Central memory CD4-positive, alpha-beta T cell (primary cell): ENCODE results near the gene TBC1D5.
"Not testable (repeated sequence)": the region's sequence is repeated elsewhere in the genome, so short reads cannot be mapped to it uniquely, and the experiment has no call there.

Experiments used
- DNase-seq: peaks from one replicate; pipeline ENCODE4 v3.0.0; 2022

Gene TBC1D5

GRCh38 chr3:17747890-17748247 lies 5.4 kb upstream of the TBC1D5 start:
- DNase-seq, result no peak

GRCh38 chr3:17747174-17747889 lies 4.9 kb upstream of the TBC1D5 start:
- DNase-seq, result no peak

- DNase-seq, result no peak
Observed at GRCh38 chr3:17745894-17746293, 3.5 kb upstream of the TBC1D5 start.

DNA sequence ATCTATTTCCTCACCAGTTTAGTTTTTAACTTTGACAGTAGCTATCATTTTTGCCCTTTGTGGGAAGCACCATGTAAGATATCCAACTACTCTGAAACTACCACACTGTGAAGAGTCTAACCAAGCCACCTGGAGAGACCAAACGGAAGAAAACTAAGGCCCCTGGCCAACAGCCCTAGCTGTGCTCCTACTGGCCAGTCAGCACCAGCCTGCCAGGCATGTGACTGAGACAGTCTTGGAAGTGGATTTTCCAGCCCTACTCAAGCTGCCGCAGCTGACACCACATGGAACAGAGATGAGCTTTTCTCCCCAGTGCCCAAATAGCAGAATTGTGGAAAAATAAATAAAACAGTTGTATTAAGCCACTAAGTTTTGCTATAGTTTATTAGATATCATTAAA lies 2.9 kb upstream of the TBC1D5 start:
- DNase-seq, result no peak

DNA sequence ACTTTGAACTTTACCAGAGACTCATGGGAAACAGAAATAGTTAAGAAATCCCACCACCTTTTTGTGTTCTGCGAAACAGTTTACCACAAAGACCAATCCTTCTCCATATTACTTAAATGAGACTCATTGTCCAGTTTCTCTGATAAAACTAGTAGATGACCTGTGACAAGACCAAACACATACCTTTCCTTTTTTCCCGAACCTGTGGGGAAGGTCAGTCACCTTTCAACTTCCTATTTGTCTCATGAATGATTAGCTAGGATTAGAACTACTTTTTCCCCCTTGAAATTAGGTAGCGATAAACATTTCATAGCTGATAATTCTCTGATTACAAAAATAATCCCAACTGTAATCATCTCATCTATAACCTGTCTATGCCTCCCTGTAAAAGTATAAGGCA lies 2.3 kb upstream of the TBC1D5 start:
- no peak for DNase-seq

GRCh38 chr3:17743658-17743995 lies 1.2 kb upstream of the TBC1D5 start:
- DNase-seq, result no peak

- no peak for DNase-seq
Observed at GRCh38 chr3:17742880-17743657, 638 bp upstream of the TBC1D5 start.

- no peak for DNase-seq
Observed at GRCh38 chr3:17741621-17742101, 770 bp downstream of the TBC1D5 start.

- DNase-seq, result no peak
Observed at GRCh38 chr3:17740721-17741141, 1.7 kb downstream of the TBC1D5 start.

- DNase-seq, result no peak
Observed at GRCh38 chr3:17738921-17739320, 3.5 kb downstream of the TBC1D5 start.

DNA sequence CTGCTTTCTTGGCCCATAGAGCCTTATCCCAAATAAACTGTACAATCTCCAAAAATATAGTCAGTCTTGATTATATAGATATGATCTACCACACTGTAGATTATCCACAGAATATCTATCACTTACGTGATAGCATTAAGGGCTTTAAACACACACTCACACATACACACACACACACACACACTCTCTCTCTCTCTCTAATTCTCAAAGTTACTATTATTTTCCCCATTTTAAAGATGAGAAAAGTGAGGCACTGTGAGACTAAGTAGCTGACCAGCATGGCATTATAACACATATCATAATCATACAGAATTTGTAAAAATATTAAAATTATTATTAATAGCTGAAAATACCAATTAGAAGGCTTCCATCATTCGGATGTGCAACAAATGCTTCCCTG lies 4.2 kb downstream of the TBC1D5 start:
- no peak for DNase-seq

DNA sequence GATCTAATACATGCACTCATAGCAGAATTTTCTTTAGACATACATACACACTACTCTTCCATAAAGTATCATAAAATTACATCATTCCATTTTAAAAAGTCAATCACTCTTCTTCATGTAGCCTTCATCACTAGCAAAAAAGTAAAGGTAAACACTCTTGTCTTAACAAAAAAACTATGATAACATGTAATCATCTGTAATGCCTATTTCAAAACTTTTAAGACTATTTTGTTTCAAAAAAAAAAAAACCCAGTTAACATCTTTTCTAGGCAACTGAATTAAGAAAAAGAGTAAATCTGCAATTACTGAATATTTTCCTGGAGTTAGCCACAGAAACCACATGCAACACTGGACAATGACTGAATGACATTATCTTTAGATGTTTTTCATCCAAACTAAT lies 4.8 kb downstream of the TBC1D5 start:
- DNase-seq, result no peak

DNA sequence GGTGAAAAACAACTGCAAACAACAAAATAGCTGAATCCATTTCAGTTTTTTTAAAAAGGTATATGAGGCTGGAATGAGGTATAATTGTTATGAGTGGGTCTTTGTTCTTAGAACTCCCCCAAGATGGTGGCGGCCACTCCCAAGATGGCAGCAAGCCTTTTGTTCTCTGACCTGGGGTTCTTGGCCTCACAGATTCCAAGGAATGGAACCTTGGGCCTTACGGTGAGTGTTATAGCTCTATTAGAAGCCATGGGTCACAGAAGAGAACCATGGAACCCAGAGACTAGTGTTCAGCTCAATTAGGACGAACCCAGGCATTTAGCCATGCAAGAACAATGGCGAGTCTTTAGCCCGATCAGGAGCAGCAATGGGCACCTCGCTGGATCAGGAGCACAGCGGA lies 7.1 kb downstream of the TBC1D5 start:
- DNase-seq, result not testable (repeated sequence)

DNA sequence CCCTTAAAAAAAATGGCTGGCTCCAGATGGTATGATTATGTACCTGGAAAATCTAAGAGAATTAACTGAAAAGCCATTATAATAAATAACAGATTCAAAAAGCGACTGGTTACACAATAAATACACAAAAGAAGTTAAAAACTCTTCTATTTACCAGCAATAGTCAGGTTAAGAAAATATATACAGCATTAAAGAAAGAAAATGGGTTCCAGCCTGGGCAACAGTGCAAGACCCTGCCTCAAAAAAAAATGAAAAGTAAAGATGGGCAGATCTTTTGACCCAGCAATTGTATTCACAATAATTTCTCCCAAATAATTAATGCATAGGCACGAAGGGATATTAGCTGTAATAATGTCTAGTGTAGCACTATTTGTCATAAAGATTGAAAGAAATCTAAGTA lies 8.7 kb downstream of the TBC1D5 start:
- DNase-seq, result no peak

DNA sequence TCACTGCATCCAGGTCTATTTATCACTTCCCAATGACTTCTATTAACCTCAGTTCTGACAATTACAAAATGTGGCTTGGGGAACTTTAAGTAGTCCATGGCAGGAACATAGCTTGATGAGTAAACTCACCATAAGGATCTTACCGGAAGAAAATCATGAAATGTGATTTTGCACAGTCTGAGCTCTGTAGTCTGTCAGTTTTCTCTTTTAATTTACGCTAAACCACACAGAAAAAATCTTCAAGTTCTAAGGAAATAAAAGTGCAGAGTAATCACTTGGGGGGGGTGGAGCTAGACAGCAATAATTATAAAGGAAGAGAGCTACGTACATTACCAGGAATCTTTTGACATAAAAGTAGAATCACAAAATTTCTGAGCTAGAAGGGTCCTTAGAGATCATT lies 9.2 kb downstream of the TBC1D5 start:
- DNase-seq, result no peak

DNA sequence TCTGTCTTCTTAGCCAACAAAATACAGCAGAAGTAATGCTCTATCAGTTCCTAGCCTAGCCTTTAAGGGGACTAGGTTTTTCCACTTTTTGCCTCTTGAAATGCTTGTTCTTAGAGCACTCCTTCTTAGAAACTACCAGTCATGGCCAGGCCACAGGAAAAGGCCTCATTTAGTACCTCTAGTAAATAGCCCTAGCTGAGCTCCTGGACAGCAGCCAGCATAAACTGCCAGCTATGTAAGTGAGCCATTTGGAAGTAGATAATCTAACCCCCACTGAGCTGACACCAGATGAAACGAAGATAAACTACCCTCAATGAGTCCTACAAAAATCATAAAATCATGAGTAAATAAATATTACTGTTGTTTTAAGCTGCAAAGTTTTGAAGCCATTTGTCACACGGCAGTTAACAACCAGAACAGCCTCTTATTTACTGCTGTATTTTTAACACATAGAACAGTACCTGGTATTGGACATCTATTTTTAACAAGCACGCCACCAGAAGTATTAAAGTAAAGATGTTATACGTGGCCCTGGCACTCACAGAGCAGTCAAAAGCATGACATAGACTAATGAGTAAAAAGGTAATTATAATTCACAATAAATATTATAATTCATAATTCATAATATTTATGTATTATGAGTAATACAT lies 12.0 kb downstream of the TBC1D5 start:
- DNase-seq, result no peak

DNA sequence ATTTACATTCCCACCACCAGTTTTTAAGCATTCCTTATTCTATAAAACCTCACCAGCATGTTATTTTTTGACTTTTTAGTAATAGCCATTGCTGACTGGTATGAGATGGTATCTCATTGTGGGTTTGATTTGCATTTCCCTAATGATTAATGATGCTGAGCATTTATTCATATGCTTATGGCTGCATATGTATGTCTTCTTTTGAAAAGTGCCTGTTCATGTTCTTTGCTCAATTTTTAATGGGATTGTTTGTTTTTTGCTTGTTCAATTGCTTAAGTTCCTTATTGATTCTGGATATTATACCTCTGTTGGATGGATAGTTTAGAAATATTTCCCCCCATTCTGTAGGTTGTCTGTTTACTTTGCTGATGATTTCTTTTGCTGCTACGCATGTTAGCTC lies 16.1 kb downstream of the TBC1D5 start:
- DNase-seq, result no peak

DNA sequence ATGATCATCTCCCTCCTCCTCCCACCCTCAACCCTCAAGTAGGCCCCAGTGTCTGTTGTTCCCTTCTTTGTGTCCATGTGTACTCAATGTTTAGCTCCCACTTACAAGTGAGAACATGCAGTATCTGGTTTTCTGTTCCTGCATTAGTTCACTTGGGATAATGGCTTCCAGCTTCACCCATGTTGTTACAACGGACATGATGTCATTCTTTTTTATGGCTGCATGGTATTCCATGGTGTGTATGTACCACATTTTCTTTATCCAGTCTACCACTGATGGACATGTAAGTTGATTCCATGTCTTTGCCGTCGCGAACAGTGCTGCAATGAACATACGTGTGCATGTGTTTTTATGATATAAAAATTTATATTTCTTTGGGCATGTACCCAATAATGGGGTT lies 16.6 kb downstream of the TBC1D5 start:
- DNase-seq, result not testable (repeated sequence)

- no peak for DNase-seq
Observed at GRCh38 chr3:17724948-17725347, 17.5 kb downstream of the TBC1D5 start.

GRCh38 chr3:17724122-17724521 lies 18.3 kb downstream of the TBC1D5 start:
- DNase-seq, result no peak

GRCh38 chr3:17717411-17717810 lies 25.0 kb downstream of the TBC1D5 start:
- no peak for DNase-seq

DNA sequence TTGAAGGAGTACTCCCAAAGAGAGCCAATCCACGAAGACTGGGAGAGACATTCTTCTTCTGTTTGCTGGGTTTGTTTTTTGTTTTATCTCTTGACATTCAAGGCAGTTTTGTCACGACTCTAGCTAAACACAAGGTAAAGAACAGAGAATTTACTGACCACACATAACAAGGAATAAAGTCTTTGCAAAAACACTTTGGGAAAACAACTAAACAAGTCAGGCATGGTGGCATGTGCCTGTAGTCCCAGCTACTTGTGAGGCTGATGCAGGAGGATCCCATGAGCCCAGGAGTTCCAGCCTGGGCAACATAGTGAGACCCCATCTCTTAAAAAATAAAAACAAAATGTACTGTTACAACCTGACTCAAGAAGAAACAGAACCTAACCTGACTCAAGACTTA lies 28.0 kb downstream of the TBC1D5 start:
- DNase-seq, result no peak

- no peak for DNase-seq
Observed at GRCh38 chr3:17709236-17709810, 33.1 kb downstream of the TBC1D5 start.
